H1 (cell line): ENCODE data around the gene ASGR2. TPM values are rescaled to one million over a fixed set of nuclear protein-coding genes. Genes with fewer than 3 reads are reported as not detected.
A peak's percentile ranks its signal among the peaks of the same experiment; 100 is the strongest.

Source experiments
- CTCF ChIA-PET: fragments of 300-600 bp; sonication (Branson Sonifier 250); formaldehyde crosslinking; loops from one replicate; lab custom pipeline; 2021; ENCODE audit not compliant: partially characterized antibody; lab: Charles Lee
- POLR2A ChIA-PET: fragments of 300-600 bp; sonication (Branson Sonifier 250); formaldehyde crosslinking; loops from one replicate; lab custom pipeline; 2021; ENCODE audit warnings: inconsistent platforms; ENCODE audit not compliant: partially characterized antibody; lab: Charles Lee
- DNase-seq, 2 experiments: peaks; one replicate each; pipeline versions ENCODE4 v3.0.0 to v3.0.0-alpha.2; 2010 to 2022; ENCODE audit warnings: low spot score in 2 of 2, low read depth in 1 of 2, mixed read lengths in 1 of 2
- FAIRE-seq: peaks from 2 replicates; lab custom pipeline; 2011; peaks lifted over from hg19 to GRCh38; lab: Jason Lieb, UNC
- H2AFZ ChIP-seq: 2 replicates; pipeline ENCODE4 v1.8.1; 2012; ENCODE audit warnings: low read length, inconsistent platforms
- H2AK5ac ChIP-seq: 2 replicates; pipeline ENCODE4 v1.6.1; 2013; ENCODE audit warnings: low read depth, low read length
- H2BK120ac ChIP-seq: replicated peaks from 2 replicates; pipeline ENCODE3; 2013; ENCODE audit warnings: low read depth, low read length, inconsistent platforms
- H2BK12ac ChIP-seq: 2 replicates; pipeline ENCODE4 v1.6.1; 2013; ENCODE audit warnings: low read depth, low read length
- H2BK15ac ChIP-seq: 2 replicates; pipeline ENCODE4 v1.6.1; 2013; ENCODE audit warnings: low read length
- H2BK20ac ChIP-seq: 2 replicates; pipeline ENCODE4 v1.6.1; 2013; ENCODE audit warnings: low read length
- H2BK5ac ChIP-seq: 2 replicates; pipeline ENCODE4 v1.6.1; 2013; ENCODE audit warnings: low read depth, low read length
- H3K14ac ChIP-seq: 2 replicates; pipeline ENCODE4 v1.6.1; 2013; ENCODE audit warnings: inconsistent platforms; ENCODE audit not compliant: insufficient read length
- H3K18ac ChIP-seq: 2 replicates; pipeline ENCODE4 v1.6.1; 2013; ENCODE audit warnings: low read length; ENCODE audit errors: extremely low read depth
- H3K23ac ChIP-seq: 2 replicates; pipeline ENCODE4 v1.6.1; 2013; ENCODE audit warnings: inconsistent platforms; ENCODE audit not compliant: insufficient read length
- H3K23me2 ChIP-seq: 2 replicates; pipeline ENCODE4 v1.6.1; 2013; ENCODE audit warnings: low read depth, low read length
- H3K27ac ChIP-seq: 2 replicates; pipeline ENCODE4 v1.6.1; 2011; ENCODE audit warnings: low read depth, low read length, inconsistent platforms
- H3K27me3 ChIP-seq, 4 experiments: replicated peaks in 1 of 4; 1 replicate in 1 of 4; 2 replicates in 3 of 4; pipeline versions ENCODE4 v1.6.1 to v1.8.1; 2011 to 2013; ENCODE audit warnings: low read length in 3 of 4, mild to moderate bottlenecking in 3 of 4, inconsistent platforms in 2 of 4, mixed read lengths in 2 of 4, moderate library complexity in 1 of 4; ENCODE audit not compliant: control insufficient read depth in 3 of 4, insufficient read depth in 3 of 4; ENCODE audit errors: extremely low read depth in 1 of 4
- H3K36me3 ChIP-seq, 4 experiments: 2 replicates each; pipeline versions ENCODE4 v1.6.1 to v1.8.1; 2011 to 2013; ENCODE audit warnings: mild to moderate bottlenecking in 4 of 4, low read length in 3 of 4, moderate library complexity in 2 of 4, control low read depth in 1 of 4, inconsistent platforms in 1 of 4; ENCODE audit not compliant: insufficient read depth in 4 of 4, control insufficient read depth in 2 of 4
- H3K4ac ChIP-seq: replicated peaks from 2 replicates; pipeline ENCODE3; 2013; ENCODE audit warnings: low read length, low read depth, mixed read lengths, inconsistent platforms; ENCODE audit not compliant: insufficient read length
- H3K4me1 ChIP-seq, 4 experiments: replicated peaks in 1 of 4; 1 replicate in 1 of 4; 2 replicates in 3 of 4; pipeline versions ENCODE4 v1.6.1 to v1.8.1; 2011 to 2013; ENCODE audit warnings: low read length in 3 of 4, inconsistent platforms in 2 of 4, mixed read lengths in 1 of 4; ENCODE audit not compliant: insufficient read depth in 4 of 4, control insufficient read depth in 3 of 4
- H3K4me2 ChIP-seq, 2 experiments: 2 replicates each; pipeline versions ENCODE4 v1.6.1 to v1.8.1; 2011 to 2013; ENCODE audit warnings: low read depth in 2 of 2, low read length in 2 of 2, control low read depth in 1 of 2, inconsistent platforms in 1 of 2, mild to moderate bottlenecking in 1 of 2; ENCODE audit not compliant: insufficient read depth in 1 of 2
- H3K4me3 ChIP-seq, 4 experiments: fragments of 200-600, 300-600 bp in 1 of 4; sonication (generic), shearing (Covaris generic), sonication (Bioruptor Twin) in 1 of 4; 2 replicates each; pipeline versions ENCODE4 v1.5.1 to v1.8.1; 2011 to 2016; ENCODE audit warnings: low read length in 4 of 4, low read depth in 3 of 4, control low read depth in 2 of 4, inconsistent platforms in 2 of 4, mild to moderate bottlenecking in 2 of 4, mixed read lengths in 1 of 4, moderate library complexity in 1 of 4; ENCODE audit not compliant: insufficient read depth in 2 of 4; ENCODE audit errors: extremely low read depth in 1 of 4
- H3K56ac ChIP-seq: replicated peaks from 2 replicates; pipeline ENCODE3; 2013; ENCODE audit warnings: low read depth, mild to moderate bottlenecking, mixed read lengths, low read length, inconsistent platforms; ENCODE audit not compliant: insufficient read length
- H3K79me1 ChIP-seq: 2 replicates; pipeline ENCODE4 v1.6.1; 2013; ENCODE audit warnings: low read depth, low read length, control low read depth
- H3K79me2 ChIP-seq, 2 experiments: 2 replicates each; pipeline versions ENCODE4 v1.6.1 to v1.8.1; 2012 to 2013; ENCODE audit warnings: low read length in 2 of 2, mild to moderate bottlenecking in 2 of 2, inconsistent platforms in 1 of 2; ENCODE audit not compliant: insufficient read depth in 2 of 2, control insufficient read depth in 1 of 2
- H3K9ac ChIP-seq, 4 experiments: replicated peaks in 1 of 4; 1 replicate in 1 of 4; 2 replicates in 3 of 4; pipeline versions ENCODE4 v1.6.1 to v1.8.1; 2011 to 2013; ENCODE audit warnings: low read depth in 3 of 4, low read length in 3 of 4, control low read depth in 2 of 4, mild to moderate bottlenecking in 2 of 4, moderate library complexity in 2 of 4, inconsistent platforms in 1 of 4; ENCODE audit errors: extremely low read depth in 1 of 4
- H3K9me3 ChIP-seq, 2 experiments: 2 replicates each; pipeline versions ENCODE4 v1.6.1 to v1.8.1; 2012 to 2013; ENCODE audit warnings: mild to moderate bottlenecking in 2 of 2, moderate library complexity in 2 of 2, control low read depth in 1 of 2, inconsistent platforms in 1 of 2, low read depth in 1 of 2, low read length in 1 of 2, mixed read lengths in 1 of 2; ENCODE audit not compliant: insufficient read depth in 2 of 2
- H4K20me1 ChIP-seq, 2 experiments: replicated peaks in 1 of 2; 2 replicates each; pipeline versions ENCODE3 to v1.8.1; 2011 to 2013; ENCODE audit warnings: inconsistent platforms in 2 of 2, low read length in 2 of 2, mild to moderate bottlenecking in 1 of 2; ENCODE audit not compliant: insufficient read depth in 2 of 2, control insufficient read depth in 1 of 2
- H4K5ac ChIP-seq: 2 replicates; pipeline ENCODE4 v1.6.1; 2013; ENCODE audit warnings: low read length, low read depth, mixed read lengths, inconsistent platforms; ENCODE audit not compliant: insufficient read length
- H4K8ac ChIP-seq: 2 replicates; pipeline ENCODE4 v1.8.0; 2013; ENCODE audit warnings: mild to moderate bottlenecking, moderate library complexity, low read length, inconsistent platforms; ENCODE audit not compliant: insufficient read depth; ENCODE audit errors: extremely low read depth
- H4K91ac ChIP-seq: replicated peaks from 2 replicates; pipeline ENCODE3; 2013; ENCODE audit warnings: low read length, mixed read lengths, inconsistent platforms; ENCODE audit not compliant: insufficient read length
- GABPA ChIP-seq: IDR thresholded peaks from 2 replicates; pipeline ENCODE4 v1.6.1; 2011; ENCODE audit warnings: mild to moderate bottlenecking, low read length, moderate library complexity, borderline replicate concordance; ENCODE audit not compliant: insufficient read depth
- JUN ChIP-seq: IDR thresholded peaks from 2 replicates; pipeline ENCODE4 v1.6.1; 2011; ENCODE audit warnings: low read depth, mild to moderate bottlenecking, improper control_type of control experiment, low read length
- NANOG ChIP-seq: IDR thresholded peaks from 2 replicates; pipeline ENCODE4 v1.6.1; 2011; ENCODE audit warnings: low read length, low read depth, mild to moderate bottlenecking, inconsistent platforms; ENCODE audit not compliant: insufficient read depth, poor library complexity, severe bottlenecking
- SIX5 ChIP-seq: IDR thresholded peaks from 2 replicates; pipeline ENCODE4 v1.6.1; 2011; ENCODE audit warnings: mild to moderate bottlenecking, low read depth, low read length
- WGBS, 2 experiments: shearing (Covaris generic) in 1 of 2; methylation state at CpG; one replicate each; pipeline versions ENCODE4 v1.1.6 to v1.1.7; 2013 to 2015; ENCODE audit warnings: low lambda C conversion rate in 2 of 2, mixed read lengths in 2 of 2, inconsistent platforms in 1 of 2, low coverage in 1 of 2, missing lambda C conversion rate in 1 of 2; ENCODE audit not compliant: insufficient replicate concordance in 2 of 2, insufficient coverage in 1 of 2, insufficient read length in 1 of 2; ENCODE audit errors: extremely low coverage in 1 of 2, missing lambda C conversion rate in 1 of 2; 5-methylcytosine and 5-hydroxymethylcytosine counted together
- polyA plus RNA-seq, 7 experiments: library from polyadenylated mRNA; depleted of rRNA in 3 of 7; stranded (reverse) in 5 of 7; unstranded in 2 of 7; fragments of >200 nt in 5 of 7; fragments of 200-250 nt in 2 of 7; gene quantifications; 1 replicate in 5 of 7; 2 replicates in 1 of 7; 4 replicates in 1 of 7; pipeline versions ENCODE4 v1.2.1 to v1.2.3, GENCODE V29; 2011 to 2013; ENCODE audit warnings: missing spikeins in 2 of 7, mixed read lengths in 2 of 7
- total RNA-seq: library from RNA; stranded (reverse); fragmentation: NEBNext Ultra II Directional; extraction: Animal tissue kit (Norgen Biotek cat#: 25700); gene quantifications from 2 replicates; pipeline ENCODE4 v1.2.1, GENCODE V29; 2021

Gene ASGR2
- total and polyA plus RNA-seq, 2 of the 8 experiments (the other 6 are each of a cell fraction or from before 2014, with no cell fraction given): 0.91 TPM; not detected in 1

DNA sequence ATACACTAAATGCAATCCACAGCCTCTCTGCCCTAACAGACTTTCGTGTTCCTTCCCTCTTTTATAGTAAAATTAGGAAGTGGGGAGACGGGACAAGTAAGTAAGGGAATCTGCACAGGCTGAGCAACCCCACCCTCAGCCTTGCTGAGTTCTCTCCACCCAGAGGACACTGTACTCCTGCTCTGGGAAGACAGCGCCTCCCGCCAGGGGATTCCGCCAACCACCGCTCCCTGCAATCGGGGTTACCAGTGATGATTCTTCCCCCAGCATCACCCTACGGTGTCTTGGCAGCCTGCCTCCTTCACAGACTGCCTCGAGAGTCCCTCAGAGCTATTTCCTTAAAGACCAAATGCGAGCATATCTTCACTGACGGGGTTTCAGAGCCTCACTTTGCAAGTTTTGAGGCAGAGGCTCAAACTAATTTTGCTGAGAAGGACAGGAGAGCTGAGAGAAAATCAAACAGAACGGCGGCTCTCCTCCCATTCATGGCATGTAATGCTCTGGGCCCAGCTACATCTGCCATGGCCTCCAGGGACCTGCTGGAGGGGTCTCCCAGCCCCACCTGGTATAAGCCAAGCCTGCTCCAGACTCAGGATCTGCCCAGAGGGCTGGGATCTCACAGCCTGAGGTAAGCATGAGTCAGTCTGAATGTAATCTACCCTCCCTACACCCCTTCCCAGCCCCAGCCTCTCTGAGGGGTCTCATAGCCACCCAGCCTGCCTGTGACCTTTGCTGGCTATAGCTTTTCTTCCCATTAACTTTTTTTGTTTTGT lies 22.7 kb upstream of the ASGR2 start:
- Histone ChIP-seq H3K36me3 (no peaks in the 10 kb centered on the region), H3K79me1 (no peaks in the 10 kb centered on the region), H3K18ac (no peak overlapping the region; the same call in 1 of the 2 replicates), H4K5ac (no peak overlapping the region), H2BK120ac (no peak overlapping the region), H3K4me2 (no peak overlapping the region), H4K20me1 (no peaks in the 10 kb centered on the region), H3K9ac (no peak overlapping the region), H3K4ac (no peak overlapping the region), H2BK12ac (no peak overlapping the region), H3K23me2 (no peaks in the 10 kb centered on the region), H3K4me1 (peaks cover 0 to 29% (median 16%) of the 10 kb centered on the region in 4 experiments; a peak in 6 of 7 replicates), H3K23ac (no peak overlapping the region), H3K27me3 (no peaks in the 10 kb centered on the region; a peak in 1 of 7 replicates), H2AFZ (no peak overlapping the region), H3K9me3 (no peaks in the 10 kb centered on the region), H2BK15ac (no peak overlapping the region), H2BK20ac (no peak overlapping the region), H3K79me2 (no peaks in the 10 kb centered on the region), H4K91ac (peak overlapping the region; percentile 31), H2BK5ac (no peak overlapping the region), H3K27ac (no peak overlapping the region), H4K8ac (no peak overlapping the region), H3K4me3 (no peak overlapping the region), H2AK5ac (no peak overlapping the region), H3K56ac (no peak overlapping the region), H3K14ac (no peak overlapping the region)
- ChIA-PET CTCF (interaction anchor here (0.6 to 17.7 kb wide), 31 partner anchors 9 to 433 kb away, joined by 3 to 434 read pairs (median 4); partner anchors contain the start of genes ASGR1, ASGR2, SLC16A11 and SLC16A13), POLR2A (interaction anchor here (1.0 to 1.4 kb wide), 4 partner anchors 28 to 91 kb away, joined by 3 to 5 read pairs (median 4); no protein-coding TSS in a partner anchor)
- DNase-seq (no peak), FAIRE-seq (no peak)
- WGBS, 2 experiments: 83% methylated on average over 13 of the region's 13 CpGs; no CpG with 5 or more reads in 1 of the 2 experiments
- TF ChIP-seq SIX5 (no peak), NANOG (no peak), GABPA (no peak), JUN (no peak)
